HCT116 (cell line): ENCODE measurements around the gene PKN1. TPM values are rescaled to one million over a fixed set of nuclear protein-coding genes. Genes with fewer than 3 reads are reported as not detected.

ENCODE experiments used
- ATAC-seq: fragments of 200-7000 bp; cut with Tn5 transposase; 2 replicates; pipeline ENCODE4 v1.9.1; 2020; ENCODE audit warnings: mild to moderate bottlenecking, moderate library complexity
- BruUV-seq: library from RNA; stranded (reverse); fragments of 400-500 nt; replicated peaks from 2 replicates; lab custom pipeline; 2021; lab: Mats Ljungman, UMichigan
- CTCF ChIA-PET: fragments of 300-600 bp; sonication (Branson Sonifier 250); formaldehyde crosslinking; loops from one replicate; lab custom pipeline; 2021; ENCODE audit warnings: antibody characterized with exemption; lab: Charles Lee
- POLR2A ChIA-PET: fragments of 300-600, 350-600 bp; sonication (Branson Sonifier 250); formaldehyde crosslinking; loops from one replicate; lab custom pipeline; 2021; ENCODE audit warnings: antibody characterized with exemption; lab: Charles Lee
- RAD21 ChIA-PET, 2 experiments: fragments of 300-600 bp; sonication (Branson Sonifier 250); formaldehyde crosslinking; loops; one replicate each; lab custom pipeline; 2023; ENCODE audit warnings: low total read pairs in 2 of 2; ENCODE audit not compliant: uncharacterized antibody in 2 of 2, unreplicated experiment in 2 of 2, low non-redundant PET in 1 of 2; lab: Charles Lee
- DNase-seq: peaks from one replicate; pipeline ENCODE4 v3.0.0-alpha.2; 2010; ENCODE audit warnings: low read depth, low spot score
- H2AFZ ChIP-seq: fragments of 200-600 bp; shearing (Covaris generic), sonication (generic); 2 replicates; pipeline ENCODE4 v1.6.1; 2017; ENCODE audit warnings: low read depth, mixed run types, mixed read lengths, antibody characterized with exemption, low read length; ENCODE audit not compliant: poor library complexity, severe bottlenecking
- H3K27ac ChIP-seq: 2 replicates; pipeline ENCODE4 v1.5.1; 2012; ENCODE audit warnings: low read depth, low read length
- H3K27me3 ChIP-seq: fragments of 200-600 bp; sonication (generic); 2 replicates; pipeline ENCODE4 v1.6.1; 2016; ENCODE audit warnings: mixed run types, low read length, mixed read lengths; ENCODE audit not compliant: insufficient read depth
- H3K36me3 ChIP-seq, 2 experiments: fragments of 200-500 bp in 1 of 2; fragments of 200-600 bp in 1 of 2; sonication (Bioruptor generic) in 1 of 2; sonication (generic) in 1 of 2; 2 replicates each; pipeline versions ENCODE4 v1.5.1 to v1.6.1; 2014 to 2016; ENCODE audit warnings: low read length in 2 of 2, inconsistent platforms in 1 of 2, mixed read lengths in 1 of 2, mixed run types in 1 of 2; ENCODE audit not compliant: insufficient read depth in 2 of 2, control insufficient read depth in 1 of 2
- H3K4me1 ChIP-seq, 2 experiments: fragments of 200-600 bp in 1 of 2; sonication (generic) in 1 of 2; 2 replicates each; pipeline versions ENCODE4 v1.5.1 to v1.6.1; 2012 to 2017; ENCODE audit warnings: low read length in 2 of 2, inconsistent platforms in 1 of 2, mild to moderate bottlenecking in 1 of 2, mixed read lengths in 1 of 2, mixed run types in 1 of 2, moderate library complexity in 1 of 2; ENCODE audit not compliant: insufficient read depth in 2 of 2, control insufficient read depth in 1 of 2
- H3K4me2 ChIP-seq: fragments of 200-600 bp; sonication (generic); 2 replicates; pipeline ENCODE4 v1.6.1; 2017; ENCODE audit warnings: mixed run types, low read length, mixed read lengths
- H3K4me3 ChIP-seq, 2 experiments: fragments of 200-600 bp in 1 of 2; sonication (generic) in 1 of 2; replicated peaks in 1 of 2; 2 replicates each; pipeline ENCODE4 v1.5.1; 2011 to 2016; ENCODE audit warnings: low read length in 2 of 2, control low read depth in 1 of 2, low read depth in 1 of 2, mild to moderate bottlenecking in 1 of 2, mixed read lengths in 1 of 2, mixed run types in 1 of 2
- H3K79me2 ChIP-seq: fragments of 200-600 bp; sonication (generic); 2 replicates; pipeline ENCODE4 v1.6.1; 2017; ENCODE audit warnings: mild to moderate bottlenecking, mixed run types, low read length, moderate library complexity, mixed read lengths; ENCODE audit not compliant: insufficient read depth
- H3K9ac ChIP-seq: fragments of 200-600 bp; sonication (generic); 2 replicates; pipeline ENCODE4 v1.6.1; 2016; ENCODE audit warnings: low read length, mixed read lengths
- H3K9me2 ChIP-seq: fragments of 200-600 bp; sonication (generic), shearing (Covaris generic); 2 replicates; pipeline ENCODE4 v1.6.1; 2017; ENCODE audit warnings: mixed run types, mild to moderate bottlenecking, moderate library complexity; ENCODE audit not compliant: insufficient read depth
- H3K9me3 ChIP-seq, 2 experiments: fragments of 200-500 bp in 1 of 2; fragments of 200-600 bp in 1 of 2; sonication (Bioruptor generic) in 1 of 2; sonication (generic) in 1 of 2; 2 replicates each; pipeline ENCODE4 v1.6.1; 2014 to 2017; ENCODE audit warnings: low read length in 2 of 2, mixed read lengths in 2 of 2, inconsistent platforms in 1 of 2, low read depth in 1 of 2, mild to moderate bottlenecking in 1 of 2, mixed run types in 1 of 2, moderate library complexity in 1 of 2; ENCODE audit not compliant: control insufficient read depth in 1 of 2, insufficient read depth in 1 of 2
- H4K20me1 ChIP-seq: fragments of 200-600 bp; sonication (generic), shearing (Covaris generic); 2 replicates; pipeline ENCODE4 v1.6.1; 2017; ENCODE audit warnings: mixed run types, mild to moderate bottlenecking, moderate library complexity; ENCODE audit not compliant: insufficient read depth
- CBX3 ChIP-seq: IDR thresholded peaks from 2 replicates; pipeline ENCODE4 v1.6.1; 2012; ENCODE audit warnings: low read depth
- CEBPB ChIP-seq: IDR thresholded peaks from 2 replicates; pipeline ENCODE4 v1.6.1; 2012; ENCODE audit warnings: low read depth
- ELF1 ChIP-seq: IDR thresholded peaks from 2 replicates; pipeline ENCODE4 v1.6.1; 2012; ENCODE audit warnings: low read depth, borderline replicate concordance
- EZH2phosphoT487 ChIP-seq: fragments of 200-600 bp; IDR thresholded peaks from 2 replicates; pipeline ENCODE4 v1.6.1; 2018; ENCODE audit warnings: antibody characterized with exemption, borderline replicate concordance
- JUND ChIP-seq: IDR thresholded peaks from 2 replicates; pipeline ENCODE4 v1.6.1; 2012
- MAX ChIP-seq: IDR thresholded peaks from 2 replicates; pipeline ENCODE4 v1.6.1; 2012
- POLR2AphosphoS5 ChIP-seq: IDR thresholded peaks from 2 replicates; pipeline ENCODE4 v1.6.1; 2011; ENCODE audit warnings: mild to moderate bottlenecking, low read depth, low read length, moderate library complexity
- RAD21 ChIP-seq: IDR thresholded peaks from 2 replicates; pipeline ENCODE4 v1.6.1; 2012; ENCODE audit warnings: low read depth, mild to moderate bottlenecking
- SP1 ChIP-seq: IDR thresholded peaks from 2 replicates; pipeline ENCODE4 v1.6.1; 2012; ENCODE audit warnings: low read depth
- SRF ChIP-seq: IDR thresholded peaks from 2 replicates; pipeline ENCODE4 v1.6.1; 2012; ENCODE audit warnings: low read depth
- YY1 ChIP-seq: IDR thresholded peaks from 2 replicates; pipeline ENCODE4 v1.6.1; 2011; ENCODE audit warnings: low read length, low read depth, moderate library complexity, mild to moderate bottlenecking; ENCODE audit not compliant: insufficient replicate concordance; ENCODE audit errors: extremely low read depth
- ZBTB33 ChIP-seq: IDR thresholded peaks from 2 replicates; pipeline ENCODE4 v1.6.1; 2011; ENCODE audit warnings: mild to moderate bottlenecking, low read length, moderate library complexity; ENCODE audit not compliant: insufficient replicate concordance; ENCODE audit errors: extremely low read depth
- ZFX ChIP-seq: fragments of 450-650 bp; IDR thresholded peaks from 2 replicates; pipeline ENCODE4 v1.6.1; 2017
- intact Hi-C: fragments of 100-400 bp; cut with micrococcal nuclease; formaldehyde crosslinking; loops from 2 replicates; pipeline ENCODE4 v1.10.0; 2022
- total RNA-seq: library from RNA; stranded (reverse); gene quantifications from one replicate; pipeline ENCODE4 v1.2.1, GENCODE V29; 2021; ENCODE audit not compliant: unreplicated experiment
- TF ChIP-seq, protein P1 (sequence below): IDR thresholded peaks from 2 replicates; pipeline ENCODE4 v1.6.1; 2012; ENCODE audit warnings: low read depth

Gene PKN1
- total RNA-seq, 1 experiment from 2014 or later, result 248 TPM

DNA sequence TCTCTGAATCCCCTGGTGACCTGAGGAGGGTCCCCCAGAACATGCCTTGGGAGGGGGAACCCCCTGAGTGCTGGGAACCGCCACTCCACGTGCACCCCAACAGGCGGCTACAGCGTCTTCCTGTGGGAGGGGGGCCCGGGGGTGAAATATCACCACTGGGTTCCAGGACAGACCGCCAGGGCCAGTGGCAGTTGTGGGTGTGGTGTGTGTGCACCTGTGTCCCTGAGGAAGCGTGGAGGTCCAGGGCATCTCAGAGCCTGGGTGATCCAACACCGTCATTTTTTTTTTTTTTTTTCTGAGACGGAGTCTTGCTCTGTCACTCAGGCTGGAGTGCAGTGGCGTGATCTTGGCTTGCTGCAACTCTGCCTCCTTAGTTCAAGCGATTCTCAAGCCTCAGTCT is 47.6 kb upstream of the PKN1 start:
- peaks cover 30 to 43% of the 10 kb centered on the region in 2 experiments for H3K4me1 ChIP-seq
- peaks cover 56% of the 10 kb centered on the region for H3K79me2 ChIP-seq
- POLR2A ChIA-PET, result no interaction called here
- TF ChIP-seq EZH2phosphoT487 (no peak), SRF (no peak), RAD21 (no peak), ZFX (no peak), SP1 (no peak), CEBPB (no peak), CBX3 (no peak), JUND (no peak)
- no peaks in the 10 kb centered on the region for H3K9me3 ChIP-seq
- H3K9ac ChIP-seq, result 0 out of 2 replicates have a peak overlapping the region, but pooled peaks have one; percentile 83
- CTCF ChIA-PET, result no interaction called here
- no peak overlapping the region for H3K4me3 ChIP-seq
- RAD21 ChIA-PET, result no interaction called here
- peaks cover 0 to 3% of the 10 kb centered on the region in 2 experiments; a peak in 1 of 4 replicates for H3K36me3 ChIP-seq
- no TSS peak for BruUV-seq
- DNase-seq (no peak), ATAC-seq (no peak)
- no peaks in the 10 kb centered on the region for H3K9me2 ChIP-seq
- H3K27ac ChIP-seq, result peak overlapping the region; percentile 97
- peak overlapping the region; percentile 92; the same call in 1 of the 2 replicates for H3K4me2 ChIP-seq
- H2AFZ ChIP-seq, result no peak overlapping the region
- intact Hi-C loops, result no loop called here
- no peaks in the 10 kb centered on the region for H4K20me1 ChIP-seq
- no peaks in the 10 kb centered on the region for H3K27me3 ChIP-seq

- Histone ChIP-seq H3K27me3 (no peaks in the 10 kb centered on the region), H4K20me1 (no peaks in the 10 kb centered on the region), H3K9ac (no peak overlapping the region), H3K4me1 (peaks cover under 1 to 2% of the 10 kb centered on the region in 2 experiments; a peak in 2 of 4 replicates), H3K4me2 (no peak overlapping the region), H3K9me2 (no peaks in the 10 kb centered on the region), H3K79me2 (peaks cover 10% of the 10 kb centered on the region), H3K27ac (no peak overlapping the region), H3K9me3 (no peaks in the 10 kb centered on the region), H2AFZ (no peak overlapping the region), H3K36me3 (peaks cover 13 to 20% of the 10 kb centered on the region in 2 experiments; a peak in 3 of 4 replicates), H3K4me3 (no peak overlapping the region)
- intact Hi-C loops, result no loop called here
- ChIA-PET POLR2A (no interaction called here), CTCF (no interaction called here), RAD21 (no interaction called here)
- DNase-seq (no peak), ATAC-seq (no peak)
- BruUV-seq, result no TSS peak
- TF ChIP-seq POLR2AphosphoS5, result no peak
- no peak for TF ChIP-seq ELF1
- TF ChIP-seq MAX, result no peak
- TF ChIP-seq ZBTB33, result no peak
- TF ChIP-seq EZH2phosphoT487, result no peak
- TF ChIP-seq YY1, result no peak
- no peak for TF ChIP-seq CEBPB
- TF ChIP-seq SRF, result no peak
- TF ChIP-seq, protein P1, sequence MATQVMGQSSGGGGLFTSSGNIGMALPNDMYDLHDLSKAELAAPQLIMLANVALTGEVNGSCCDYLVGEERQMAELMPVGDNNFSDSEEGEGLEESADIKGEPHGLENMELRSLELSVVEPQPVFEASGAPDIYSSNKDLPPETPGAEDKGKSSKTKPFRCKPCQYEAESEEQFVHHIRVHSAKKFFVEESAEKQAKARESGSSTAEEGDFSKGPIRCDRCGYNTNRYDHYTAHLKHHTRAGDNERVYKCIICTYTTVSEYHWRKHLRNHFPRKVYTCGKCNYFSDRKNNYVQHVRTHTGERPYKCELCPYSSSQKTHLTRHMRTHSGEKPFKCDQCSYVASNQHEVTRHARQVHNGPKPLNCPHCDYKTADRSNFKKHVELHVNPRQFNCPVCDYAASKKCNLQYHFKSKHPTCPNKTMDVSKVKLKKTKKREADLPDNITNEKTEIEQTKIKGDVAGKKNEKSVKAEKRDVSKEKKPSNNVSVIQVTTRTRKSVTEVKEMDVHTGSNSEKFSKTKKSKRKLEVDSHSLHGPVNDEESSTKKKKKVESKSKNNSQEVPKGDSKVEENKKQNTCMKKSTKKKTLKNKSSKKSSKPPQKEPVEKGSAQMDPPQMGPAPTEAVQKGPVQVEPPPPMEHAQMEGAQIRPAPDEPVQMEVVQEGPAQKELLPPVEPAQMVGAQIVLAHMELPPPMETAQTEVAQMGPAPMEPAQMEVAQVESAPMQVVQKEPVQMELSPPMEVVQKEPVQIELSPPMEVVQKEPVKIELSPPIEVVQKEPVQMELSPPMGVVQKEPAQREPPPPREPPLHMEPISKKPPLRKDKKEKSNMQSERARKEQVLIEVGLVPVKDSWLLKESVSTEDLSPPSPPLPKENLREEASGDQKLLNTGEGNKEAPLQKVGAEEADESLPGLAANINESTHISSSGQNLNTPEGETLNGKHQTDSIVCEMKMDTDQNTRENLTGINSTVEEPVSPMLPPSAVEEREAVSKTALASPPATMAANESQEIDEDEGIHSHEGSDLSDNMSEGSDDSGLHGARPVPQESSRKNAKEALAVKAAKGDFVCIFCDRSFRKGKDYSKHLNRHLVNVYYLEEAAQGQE, result no peak
Measured at GRCh38 chr19:14390548-14390947, 42.6 kb upstream of the PKN1 start.
